ENCODE measurements around the gene PWWP2A. TPM values are rescaled to one million over a fixed set of nuclear protein-coding genes. Genes with fewer than 3 reads are reported as not detected.

The PWWP2A gene
- total RNA-seq, 1 donor from 2014 or later, result 29.2 TPM

DNA sequence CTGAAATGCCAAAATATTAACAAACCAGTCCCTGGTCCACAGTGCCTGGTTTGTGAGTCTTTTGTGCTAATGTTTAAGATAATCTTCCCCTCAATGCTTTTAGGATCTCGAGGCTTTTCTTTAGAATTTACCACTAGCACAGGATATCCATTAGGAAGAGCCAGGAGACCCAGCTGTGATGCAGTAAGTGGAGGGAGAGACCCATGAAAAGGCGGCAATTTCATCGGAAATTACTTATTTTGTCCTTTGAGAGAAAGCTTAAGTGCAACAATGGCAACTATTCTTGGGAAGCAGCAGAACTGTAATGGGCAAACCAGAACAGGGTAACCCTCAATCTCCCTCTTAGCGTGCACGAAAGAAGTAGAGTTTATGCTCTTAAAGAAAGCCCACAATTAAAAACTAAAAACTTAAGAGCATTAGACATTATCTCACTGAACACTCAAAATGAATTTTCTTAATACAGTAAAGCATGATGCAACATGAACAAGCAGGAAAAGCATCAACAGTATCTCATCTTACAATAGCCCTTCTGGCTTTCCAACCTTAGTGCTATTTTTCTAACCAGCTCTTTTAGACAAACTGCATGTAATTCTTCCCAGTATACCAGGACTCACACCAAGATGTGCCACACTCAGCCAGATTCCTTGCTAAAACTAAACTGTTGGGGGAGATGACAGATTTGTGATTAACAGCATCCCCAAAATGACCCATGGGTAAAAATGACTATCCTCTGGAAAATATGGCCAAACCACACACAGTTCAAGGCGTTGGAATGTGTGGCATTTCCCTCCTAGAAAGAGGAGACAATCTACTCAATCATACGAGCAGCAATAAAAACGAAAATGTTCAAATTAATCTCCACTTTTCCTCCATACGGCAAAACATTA lies 36.4 kb downstream of the PWWP2A start:
- no peaks in the 10 kb centered on the region for H3K27me3 Mint-ChIP-seq
- TF ChIP-seq, protein P1, sequence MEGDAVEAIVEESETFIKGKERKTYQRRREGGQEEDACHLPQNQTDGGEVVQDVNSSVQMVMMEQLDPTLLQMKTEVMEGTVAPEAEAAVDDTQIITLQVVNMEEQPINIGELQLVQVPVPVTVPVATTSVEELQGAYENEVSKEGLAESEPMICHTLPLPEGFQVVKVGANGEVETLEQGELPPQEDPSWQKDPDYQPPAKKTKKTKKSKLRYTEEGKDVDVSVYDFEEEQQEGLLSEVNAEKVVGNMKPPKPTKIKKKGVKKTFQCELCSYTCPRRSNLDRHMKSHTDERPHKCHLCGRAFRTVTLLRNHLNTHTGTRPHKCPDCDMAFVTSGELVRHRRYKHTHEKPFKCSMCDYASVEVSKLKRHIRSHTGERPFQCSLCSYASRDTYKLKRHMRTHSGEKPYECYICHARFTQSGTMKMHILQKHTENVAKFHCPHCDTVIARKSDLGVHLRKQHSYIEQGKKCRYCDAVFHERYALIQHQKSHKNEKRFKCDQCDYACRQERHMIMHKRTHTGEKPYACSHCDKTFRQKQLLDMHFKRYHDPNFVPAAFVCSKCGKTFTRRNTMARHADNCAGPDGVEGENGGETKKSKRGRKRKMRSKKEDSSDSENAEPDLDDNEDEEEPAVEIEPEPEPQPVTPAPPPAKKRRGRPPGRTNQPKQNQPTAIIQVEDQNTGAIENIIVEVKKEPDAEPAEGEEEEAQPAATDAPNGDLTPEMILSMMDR (conservative IDR thresholded peaks at IDR 0.05), result no peak
- peak overlapping the region; percentile 7 for H3K4me3 Mint-ChIP-seq
- H3K4me1 Mint-ChIP-seq (ENCODE audit: unreplicated experiment), result peaks cover 17% of the 10 kb centered on the region
- H3K27ac Mint-ChIP-seq, result no peak overlapping the region
- no peaks in the 10 kb centered on the region for H3K9me3 Mint-ChIP-seq
- peaks cover 6% of the 10 kb centered on the region for H3K36me3 Mint-ChIP-seq
- no peak for DNase-seq (ENCODE audit: extremely low spot score, unreplicated experiment)

DNA sequence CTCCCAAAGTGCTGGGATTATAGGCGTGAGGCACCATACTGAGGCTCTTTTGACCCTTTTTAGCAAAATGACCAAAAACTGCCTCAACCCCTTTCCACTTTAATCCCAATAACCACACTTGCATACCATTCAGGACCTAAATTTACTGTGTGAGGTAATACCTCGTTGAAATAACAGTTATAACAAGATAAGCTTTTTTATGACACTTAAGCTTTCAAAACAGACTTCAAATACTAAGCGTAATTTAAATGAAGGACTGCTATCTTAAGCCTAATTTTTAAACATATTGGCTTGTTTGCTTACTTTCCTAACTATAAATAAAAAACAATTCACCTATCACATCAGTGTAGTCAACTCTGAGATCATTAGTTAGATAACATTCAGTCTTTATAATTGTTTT lies 37.8 kb downstream of the PWWP2A start:
- TF ChIP-seq, protein P1 (conservative IDR thresholded peaks at IDR 0.05), result no peak
- Mint-ChIP-seq H3K27me3 (no peaks in the 10 kb centered on the region), H3K9me3 (no peaks in the 10 kb centered on the region), H3K27ac (no peak overlapping the region), H3K4me1 (ENCODE audit: unreplicated experiment) (peaks cover 17% of the 10 kb centered on the region), H3K4me3 (no peak overlapping the region), H3K36me3 (peaks cover 6% of the 10 kb centered on the region)
- no peak for DNase-seq (ENCODE audit: extremely low spot score, unreplicated experiment)

DNA sequence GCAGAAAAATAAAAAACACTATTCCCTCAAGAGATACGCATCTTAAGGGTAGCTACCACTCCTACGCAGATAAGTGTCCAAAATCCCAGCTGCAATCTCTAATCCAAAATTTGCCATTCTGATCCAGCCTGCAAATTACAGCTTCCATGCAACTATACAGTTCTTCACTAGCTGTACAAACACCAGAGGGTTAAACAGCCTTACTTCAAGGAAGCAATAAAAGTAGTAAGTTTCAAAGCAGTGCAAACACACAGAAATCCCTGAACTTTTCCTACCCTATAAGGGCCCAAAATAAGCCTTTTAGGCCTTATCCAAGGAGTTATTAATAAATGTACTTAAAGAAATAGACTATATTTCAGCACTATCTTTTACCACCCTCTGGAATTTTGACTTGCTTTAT lies 39.5 kb downstream of the PWWP2A start:
- Mint-ChIP-seq H3K36me3 (peaks cover 6% of the 10 kb centered on the region), H3K9me3 (no peaks in the 10 kb centered on the region), H3K4me1 (ENCODE audit: unreplicated experiment) (peaks cover 24% of the 10 kb centered on the region), H3K27me3 (no peaks in the 10 kb centered on the region), H3K27ac (no peak overlapping the region), H3K4me3 (no peak overlapping the region)
- DNase-seq (ENCODE audit: extremely low spot score, unreplicated experiment), result no peak
- TF ChIP-seq, protein P1 (conservative IDR thresholded peaks at IDR 0.05), result no peak

DNA sequence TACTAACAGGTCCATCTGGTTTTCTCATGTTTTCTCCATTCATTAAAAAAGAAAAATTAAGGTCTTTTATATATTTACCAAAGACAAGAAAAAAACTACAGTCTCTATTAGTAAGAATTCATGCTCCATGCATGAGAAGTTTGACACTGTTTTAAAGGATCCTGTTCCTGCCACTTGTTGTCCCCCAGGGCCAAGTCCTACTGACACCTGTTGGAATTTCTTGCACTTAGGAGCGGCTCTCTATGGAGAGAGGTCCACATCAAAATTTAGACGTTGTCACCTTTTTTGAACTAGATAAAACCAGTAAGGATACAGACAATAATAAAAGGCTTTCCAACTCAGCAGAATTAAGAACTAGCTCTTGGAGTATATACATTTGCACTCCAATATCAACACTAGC lies 42.3 kb downstream of the PWWP2A start:
- TF ChIP-seq, protein P1 (conservative IDR thresholded peaks at IDR 0.05), result no peak
- Mint-ChIP-seq H3K27me3 (no peaks in the 10 kb centered on the region), H3K4me3 (peak overlapping the region; percentile 27), H3K27ac (no peak overlapping the region), H3K9me3 (no peaks in the 10 kb centered on the region), H3K36me3 (peaks cover 9% of the 10 kb centered on the region), H3K4me1 (ENCODE audit: unreplicated experiment) (peaks cover 14% of the 10 kb centered on the region)
- no peak for DNase-seq (ENCODE audit: extremely low spot score, unreplicated experiment)

DNA sequence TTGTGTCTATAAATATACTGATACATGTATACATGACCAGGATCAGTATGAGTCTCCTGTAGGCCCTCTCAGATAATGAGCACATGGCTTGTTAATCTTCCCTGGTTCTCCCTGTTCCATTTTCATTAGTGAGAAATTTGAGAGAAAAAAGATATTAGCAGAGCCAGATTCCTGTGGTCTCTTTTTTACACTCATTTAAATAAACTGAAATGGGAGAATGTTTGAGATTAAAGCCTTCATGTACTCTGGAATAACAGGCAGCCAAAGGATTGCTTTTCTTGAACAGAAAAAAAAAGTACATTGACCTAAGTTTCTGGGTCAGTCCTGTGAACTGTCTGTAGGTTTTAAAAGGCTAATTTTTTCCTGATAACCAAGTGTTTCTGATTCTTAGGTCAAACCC lies 44.2 kb downstream of the PWWP2A start:
- Mint-ChIP-seq H3K4me3 (no peak overlapping the region), H3K9me3 (no peaks in the 10 kb centered on the region), H3K4me1 (ENCODE audit: unreplicated experiment) (peaks cover 17% of the 10 kb centered on the region), H3K27ac (no peak overlapping the region), H3K36me3 (peaks cover 14% of the 10 kb centered on the region), H3K27me3 (no peaks in the 10 kb centered on the region)
- DNase-seq (ENCODE audit: extremely low spot score, unreplicated experiment), result no peak
- TF ChIP-seq, protein P1 (conservative IDR thresholded peaks at IDR 0.05), result no peak
